Measurements from ENCODE around the gene DNAJC5. TPM values are rescaled to one million over a fixed set of nuclear protein-coding genes. Genes with fewer than 3 reads are reported as not detected.
"Not testable (repeated sequence)": the region's sequence is repeated elsewhere in the genome, so short reads cannot be mapped to it uniquely, and the experiment has no call there.

DNAJC5 gene
- total RNA-seq, 1 donor from 2014 or later, result 47.3 TPM

- no peak for DNase-seq
- intact Hi-C loops (cut with micrococcal nuclease), result no loop called here
Observed at GRCh38 chr20:63897978-63898561, 3.1 kb downstream of the DNAJC5 start.

GRCh38 chr20:63898882-63899558 lies 4.1 kb downstream of the DNAJC5 start:
- DNase-seq (peak; percentile 49), ATAC-seq (no peak)
- intact Hi-C loops (cut with micrococcal nuclease), result no loop called here

More at GRCh38 chr20:63897978-63898561, 3.1 kb downstream of the DNAJC5 start:
- ATAC-seq, result no peak

- no peak for ATAC-seq
- DNase-seq, result no peak
- intact Hi-C loops (cut with micrococcal nuclease), result no loop called here
Observed at GRCh38 chr20:63900413-63900812, 5.5 kb downstream of the DNAJC5 start.

GRCh38 chr20:63903796-63904561 lies 9.1 kb downstream of the DNAJC5 start:
- no peak for ATAC-seq
- no peak for DNase-seq
- intact Hi-C loops (cut with micrococcal nuclease), result no loop called here

GRCh38 chr20:63908008-63908682 lies 13.2 kb downstream of the DNAJC5 start:
- intact Hi-C loops (cut with micrococcal nuclease), result no loop called here
- ATAC-seq (no peak), DNase-seq (no peak)

- no peak for ATAC-seq
- intact Hi-C loops (cut with micrococcal nuclease), result no loop called here
- DNase-seq, result no peak
Observed at GRCh38 chr20:63911176-63911575, 16.2 kb downstream of the DNAJC5 start.

GRCh38 chr20:63913768-63914167 lies 18.8 kb downstream of the DNAJC5 start:
- no peak for DNase-seq
- intact Hi-C loops (cut with micrococcal nuclease), result no loop called here

GRCh38 chr20:63915471-63915870 lies 20.5 kb downstream of the DNAJC5 start:
- ATAC-seq (peak; percentile 93), DNase-seq (peak; percentile 83)
- intact Hi-C loops (cut with micrococcal nuclease), result no loop called here

More at GRCh38 chr20:63913768-63914167, 18.8 kb downstream of the DNAJC5 start:
- ATAC-seq, result no peak

- ATAC-seq; DNase-seq; intact Hi-C loops (cut with micrococcal nuclease): not testable (repeated sequence)
Observed at GRCh38 chr20:63916371-63916939, 21.5 kb downstream of the DNAJC5 start.

- intact Hi-C loops (cut with micrococcal nuclease), result no loop called here
- DNase-seq (no peak), ATAC-seq (no peak)
Observed at GRCh38 chr20:63917811-63918210, 22.9 kb downstream of the DNAJC5 start.

GRCh38 chr20:63919130-63919529 lies 24.2 kb downstream of the DNAJC5 start:
- no peak for DNase-seq
- intact Hi-C loops (cut with micrococcal nuclease), result no loop called here
- no peak for ATAC-seq

GRCh38 chr20:63920226-63920625 lies 25.3 kb downstream of the DNAJC5 start:
- no peak for ATAC-seq
- intact Hi-C loops (cut with micrococcal nuclease), result no loop called here
- no peak for DNase-seq

GRCh38 chr20:63923651-63924050 lies 28.7 kb downstream of the DNAJC5 start:
- DNase-seq, result no peak
- intact Hi-C loops (cut with micrococcal nuclease), result no loop called here
- no peak for ATAC-seq

- ATAC-seq, result no peak
- DNase-seq, result no peak
- intact Hi-C loops (cut with micrococcal nuclease), result no loop called here
Observed at GRCh38 chr20:63924241-63924640, 29.3 kb downstream of the DNAJC5 start.

- ATAC-seq (no peak), DNase-seq (no peak)
- intact Hi-C loops (cut with micrococcal nuclease), result no loop called here
Observed at GRCh38 chr20:63926298-63926697, 31.4 kb downstream of the DNAJC5 start.

GRCh38 chr20:63929071-63929470 lies 34.1 kb downstream of the DNAJC5 start:
- ATAC-seq (no peak), DNase-seq (no peak)

GRCh38 chr20:63929473-63929883 lies 34.6 kb downstream of the DNAJC5 start:
- DNase-seq; ATAC-seq; intact Hi-C loops (cut with micrococcal nuclease): not testable (repeated sequence)

More at GRCh38 chr20:63929071-63929470, 34.1 kb downstream of the DNAJC5 start:
- intact Hi-C loops (cut with micrococcal nuclease), result no loop called here

- intact Hi-C loops (cut with micrococcal nuclease), result no loop called here
- DNase-seq (peak; percentile 91), ATAC-seq (peak; percentile 95)
Observed at GRCh38 chr20:63930971-63931553, 36.1 kb downstream of the DNAJC5 start.

- no peak for ATAC-seq
- intact Hi-C loops (cut with micrococcal nuclease), result no loop called here
- no peak for DNase-seq
Observed at GRCh38 chr20:63931735-63932134, 36.8 kb downstream of the DNAJC5 start.
